ENCODE measurements around the gene KCNK6.

KCNK6 gene

DNA sequence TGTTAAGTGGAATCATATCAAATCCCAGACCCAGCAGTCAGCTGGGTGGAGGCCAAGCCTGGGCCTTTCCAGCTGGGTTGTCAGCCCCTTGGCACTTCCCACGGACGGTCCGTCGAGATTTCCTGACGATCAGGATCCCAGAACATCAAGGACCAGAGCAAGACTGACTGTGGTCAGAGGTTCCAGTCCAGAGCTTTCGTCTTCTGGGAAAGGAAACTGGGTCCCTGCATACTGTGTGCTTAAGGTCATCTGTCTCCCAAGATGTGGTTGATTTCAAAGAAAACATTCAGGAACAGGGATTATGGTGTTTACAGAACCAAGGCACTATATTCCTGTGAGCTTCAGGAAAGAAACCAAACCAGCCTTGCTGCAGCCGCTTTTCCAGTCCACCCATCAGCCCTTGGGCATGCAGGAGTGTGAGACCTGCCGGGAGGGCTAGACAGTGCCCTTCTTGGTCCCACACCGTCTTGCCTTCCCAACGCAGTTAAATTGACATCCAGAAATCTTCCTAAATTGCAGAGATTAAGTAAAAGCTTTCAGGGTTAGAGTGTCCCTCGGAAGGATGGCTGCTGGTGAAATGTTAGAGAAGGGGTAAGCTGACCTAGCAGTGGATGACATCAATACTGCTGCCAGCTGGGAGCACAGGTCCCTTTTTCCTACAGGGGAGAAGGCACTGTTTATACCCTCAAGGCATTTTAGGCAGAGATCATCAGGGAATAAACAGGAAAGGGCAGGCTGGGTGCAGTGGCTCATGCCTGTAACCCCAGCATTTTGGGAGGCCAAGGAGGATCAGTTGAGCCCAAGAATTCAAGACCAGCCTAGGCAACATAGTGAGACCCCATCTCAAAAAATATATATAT, 20.6 kb upstream of the KCNK6 start:
- no peak for DNase-seq

DNA sequence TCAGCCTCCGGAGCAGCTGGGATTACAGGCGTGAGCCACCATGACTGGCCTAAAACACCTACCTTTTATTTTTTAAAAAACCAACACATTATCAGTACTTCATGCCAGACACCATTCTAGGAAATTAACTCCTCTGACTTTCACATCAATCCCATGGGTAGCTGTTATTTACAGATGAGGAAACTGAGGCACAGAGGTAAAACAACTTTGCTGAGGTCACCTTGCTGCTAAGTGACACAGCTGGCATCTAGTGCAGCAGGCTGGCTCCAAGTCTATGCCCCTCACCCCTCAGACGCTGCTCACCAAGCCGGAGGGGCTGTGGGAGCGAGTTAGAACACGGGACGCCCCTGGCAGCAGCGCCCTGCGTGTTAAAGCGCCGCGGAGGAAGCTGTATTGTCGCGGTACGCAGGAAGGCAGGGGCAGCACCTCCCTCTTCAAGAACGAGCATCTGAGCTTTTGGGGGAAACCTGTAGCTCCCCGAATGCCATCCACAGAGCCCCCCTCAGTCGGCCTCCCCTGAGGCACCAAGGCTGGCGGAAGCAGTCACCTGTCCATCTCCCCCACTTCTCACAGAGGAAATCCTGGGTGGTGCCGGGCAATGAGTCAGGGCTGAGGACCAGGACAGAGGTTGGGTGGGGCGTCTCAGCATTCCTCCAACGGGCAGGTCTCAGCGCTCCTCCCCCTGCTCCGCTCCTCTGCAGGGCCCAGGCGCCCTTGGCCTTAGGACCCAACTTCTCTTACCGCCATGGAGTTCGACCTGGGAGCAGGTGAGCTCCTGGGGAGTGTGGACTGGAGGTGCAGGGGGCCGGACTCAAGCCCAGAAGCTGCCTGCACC, 15.9 kb upstream of the KCNK6 start, which contains the start of gene C19orf33:
C19orf33 (plus strand) TSS at position 735 of the 835 bp plus-strand sequence; CDS start at position 746, 11 bp downstream.
- peak; percentile 67 to 82 for DNase-seq

DNA sequence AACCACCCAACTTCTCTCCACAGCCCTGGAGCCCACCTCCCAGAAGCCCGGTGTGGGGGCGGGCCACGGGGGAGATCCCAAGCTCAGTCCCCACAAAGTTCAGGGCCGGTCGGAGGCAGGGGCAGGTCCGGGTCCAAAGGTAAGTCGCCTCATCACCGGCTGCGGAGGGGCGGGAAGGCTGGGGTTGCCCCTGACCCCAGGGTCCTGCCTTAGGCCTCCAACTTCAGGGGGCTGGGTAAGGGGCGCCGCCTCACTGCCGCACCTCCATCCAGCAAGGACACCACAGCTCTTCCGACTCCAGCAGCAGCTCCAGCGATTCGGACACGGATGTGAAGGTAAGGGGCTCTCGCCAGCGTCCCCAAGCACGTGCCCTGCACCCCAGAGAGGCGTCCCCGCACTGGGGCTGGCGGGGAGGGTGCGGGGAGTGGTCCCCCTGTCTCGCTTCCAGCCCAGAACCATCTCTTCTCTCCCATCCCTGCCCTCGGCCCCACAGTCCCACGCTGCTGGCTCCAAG, 15.2 kb upstream of the KCNK6 start:
- DNase-seq = no peak

DNA sequence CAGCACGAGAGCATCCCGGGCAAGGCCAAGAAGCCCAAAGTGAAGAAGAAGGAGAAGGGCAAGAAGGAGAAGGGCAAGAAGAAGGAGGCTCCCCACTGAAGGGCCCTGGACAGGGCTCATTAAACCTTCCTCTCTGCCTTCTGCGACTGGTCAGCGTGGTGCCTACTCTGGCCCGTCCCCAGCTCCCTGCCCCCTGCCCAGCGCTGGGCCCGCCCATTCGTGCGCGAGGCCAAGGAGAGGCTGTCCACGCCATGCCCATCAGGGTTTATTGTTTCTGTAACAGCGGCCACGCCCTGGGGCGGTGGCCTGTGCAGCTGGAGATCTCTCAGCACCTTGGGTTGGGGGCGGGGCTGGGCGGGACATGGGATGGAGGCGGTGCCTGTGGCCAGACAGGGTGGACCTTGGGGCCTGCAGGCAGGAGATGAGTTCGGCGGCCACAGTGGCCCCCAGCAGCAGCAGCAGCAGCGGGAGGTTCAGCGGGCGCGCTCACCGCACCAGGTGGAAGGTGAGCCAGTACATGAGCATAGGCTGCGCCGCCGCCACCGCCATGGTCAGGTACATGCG, 14.7 kb upstream of the KCNK6 start:
- DNase-seq = peak; percentile 79 to 88

DNA sequence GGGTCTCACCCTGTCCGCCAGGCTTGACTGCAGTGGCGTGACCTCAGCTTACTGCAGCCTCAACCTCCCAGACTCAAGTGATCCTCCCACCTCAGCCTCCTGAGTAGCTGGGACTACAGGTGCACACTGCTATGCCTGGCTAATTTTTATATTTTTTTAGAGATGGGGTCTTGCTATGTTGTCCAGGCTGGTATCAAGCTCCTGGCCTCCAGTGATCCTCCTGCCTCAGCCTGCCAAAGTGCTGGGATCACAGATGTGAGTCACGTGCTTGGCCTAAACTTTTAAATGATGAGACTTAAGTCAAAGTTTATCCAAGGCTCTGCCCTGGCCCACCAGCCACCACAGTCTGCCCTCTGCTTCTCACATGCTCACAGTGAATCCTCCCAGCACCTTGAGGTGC, 13.4 kb upstream of the KCNK6 start:
- DNase-seq = no peak

DNA sequence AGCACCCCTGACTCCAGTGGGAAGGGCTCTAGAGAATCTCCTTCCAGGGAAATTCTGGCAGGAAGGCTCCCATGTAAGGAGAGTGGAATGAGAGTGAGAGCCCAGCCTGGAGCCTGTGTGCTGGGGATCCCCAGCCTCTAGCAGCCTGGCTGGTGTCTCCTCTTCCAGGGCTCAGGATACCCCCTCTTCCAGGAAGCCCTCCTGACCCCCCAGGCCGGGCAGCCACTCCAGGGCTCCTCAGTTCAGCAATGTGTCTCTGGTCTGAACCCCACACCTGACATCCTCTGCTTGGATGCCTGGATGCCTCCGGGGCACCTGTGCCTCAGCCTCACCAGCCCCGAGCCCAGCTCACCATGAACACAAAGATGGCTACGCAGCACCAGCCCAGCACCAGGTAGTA, 12.6 kb upstream of the KCNK6 start:
- DNase-seq = no peak

DNA sequence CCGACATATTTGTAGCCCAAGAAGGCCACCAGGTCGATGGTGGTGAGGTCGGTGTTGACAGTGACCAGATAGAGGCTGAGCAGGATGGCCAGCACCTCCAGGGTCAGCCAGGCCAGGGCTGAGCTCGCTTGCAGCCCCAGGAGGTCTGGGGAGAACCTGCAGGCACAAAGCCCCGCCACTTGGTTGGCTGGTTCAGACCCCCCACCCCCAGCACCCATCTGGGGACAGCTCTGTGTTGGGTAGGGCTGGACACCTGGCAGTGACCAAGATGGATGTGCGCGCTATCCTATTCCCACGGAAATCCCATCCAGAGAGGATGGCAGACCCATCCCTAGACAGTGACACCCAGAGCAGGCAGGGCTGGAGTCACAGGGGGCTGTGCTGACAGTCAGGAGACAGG, 12.0 kb upstream of the KCNK6 start:
- DNase-seq = no peak

DNA sequence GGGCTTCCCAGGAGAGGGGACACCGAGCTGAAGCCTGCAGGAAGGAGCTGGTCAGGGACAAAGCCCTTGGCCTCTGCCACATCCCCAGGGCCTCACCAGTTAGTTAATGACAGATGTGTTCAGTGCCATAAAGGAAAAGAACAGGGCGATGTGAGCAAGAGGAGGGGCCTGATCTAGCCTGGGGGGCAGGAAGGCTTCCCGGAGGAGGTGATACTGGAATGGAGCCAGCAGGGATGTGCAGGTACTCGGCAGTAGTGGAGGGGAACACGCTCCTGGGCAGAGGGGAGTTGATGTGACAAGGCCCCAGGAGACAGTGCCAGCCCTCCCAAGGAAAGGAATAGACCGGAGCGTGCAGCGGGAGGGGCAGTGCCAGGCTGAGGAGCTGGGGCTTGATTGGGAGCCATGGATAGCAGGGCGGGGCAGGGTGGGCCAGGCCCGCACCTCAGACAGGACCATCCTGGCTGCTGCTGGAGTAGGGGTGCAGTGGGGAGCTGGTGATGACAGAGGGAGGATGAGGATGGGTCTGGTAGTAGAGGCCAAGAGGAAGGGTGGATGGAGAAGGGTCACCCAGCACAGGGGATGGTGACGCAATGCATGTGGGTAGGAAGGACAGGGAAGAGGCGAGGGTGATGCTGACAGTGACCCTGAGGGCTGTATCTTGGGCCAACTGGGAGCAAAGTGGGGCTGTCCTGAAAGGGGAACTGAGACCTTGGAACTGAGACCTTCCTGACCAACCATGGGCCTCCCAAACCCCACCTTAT, 11.5 kb upstream of the KCNK6 start:
- no peak for DNase-seq

DNA sequence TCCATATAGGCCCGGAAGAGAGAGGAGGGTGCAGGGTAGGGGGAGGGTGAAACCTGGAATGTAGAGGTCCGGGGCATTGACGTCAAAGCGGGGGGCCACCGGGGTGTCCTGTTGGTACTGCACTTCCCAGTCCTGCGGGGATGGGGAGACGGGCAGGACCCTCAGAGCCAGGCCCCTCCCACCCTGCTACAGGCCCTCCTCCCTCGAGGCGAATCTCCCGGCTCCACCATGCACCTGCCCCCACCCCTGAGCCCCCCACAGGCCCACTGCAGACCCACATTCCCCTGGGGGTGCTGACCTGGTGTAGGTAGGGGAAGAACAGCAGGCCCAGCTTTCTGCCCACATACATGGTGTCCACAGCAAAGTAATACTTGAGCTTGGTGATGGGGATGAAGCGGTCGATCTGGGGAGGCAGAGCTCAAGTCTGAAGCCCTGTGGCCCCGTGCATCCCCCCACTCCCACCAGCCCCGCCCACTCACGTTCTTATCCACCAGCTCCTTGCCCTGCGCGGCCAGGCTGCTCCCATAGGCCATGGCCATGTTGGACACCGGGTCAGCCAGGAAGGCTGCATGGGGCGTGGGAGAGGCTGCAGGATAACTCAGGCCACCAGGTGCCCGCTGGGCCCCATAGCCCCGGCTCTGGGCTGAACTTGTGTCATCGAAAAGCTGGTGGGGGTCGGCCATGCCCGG, 10.6 kb upstream of the KCNK6 start:
- DNase-seq = no peak

DNA sequence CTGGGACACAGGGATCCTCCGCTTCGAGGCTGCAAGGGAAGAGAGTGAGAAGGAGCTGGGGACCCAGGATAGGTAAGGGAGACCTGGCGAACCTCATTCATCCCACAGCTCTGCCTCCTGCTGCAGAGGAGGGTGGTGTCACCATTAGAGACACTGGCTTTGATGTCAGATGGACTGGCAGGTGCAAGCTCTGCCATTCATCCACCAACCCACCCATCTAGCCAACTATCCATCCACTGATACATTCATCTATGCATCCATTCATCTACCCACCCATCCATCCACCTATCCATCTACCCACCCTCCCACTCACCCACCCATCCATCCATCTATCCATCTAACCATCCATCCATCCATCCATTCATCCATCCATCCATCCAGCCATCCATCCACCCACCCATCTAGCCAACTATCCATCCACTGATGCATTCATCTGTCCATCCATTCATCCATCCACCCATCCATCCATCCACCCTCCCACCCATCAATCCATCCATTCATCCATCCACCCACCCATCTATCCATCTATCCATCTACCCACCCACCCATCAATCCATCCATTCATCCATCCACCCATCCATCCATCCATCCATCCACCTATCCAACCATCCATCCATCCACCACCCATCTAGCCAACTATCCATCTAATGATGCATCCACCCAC, 9.9 kb upstream of the KCNK6 start:
- no peak for DNase-seq

DNA sequence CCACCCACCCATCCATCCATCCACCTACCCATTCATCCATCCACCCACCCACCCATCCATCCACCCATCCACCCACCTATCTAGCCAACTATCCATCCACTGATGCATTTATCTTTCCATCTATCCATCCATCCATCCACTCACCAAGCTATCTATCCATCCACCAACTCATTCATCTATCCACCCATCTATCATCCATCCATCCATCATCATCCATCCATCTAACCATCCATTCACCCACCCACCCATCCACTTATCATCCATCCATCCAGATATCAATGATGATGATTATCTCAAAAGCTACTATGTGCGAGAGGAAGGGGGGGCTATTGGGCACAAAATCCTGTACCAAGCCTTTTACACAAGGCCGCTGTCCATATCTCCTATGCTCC, 9.4 kb upstream of the KCNK6 start:
- no peak for DNase-seq

DNA sequence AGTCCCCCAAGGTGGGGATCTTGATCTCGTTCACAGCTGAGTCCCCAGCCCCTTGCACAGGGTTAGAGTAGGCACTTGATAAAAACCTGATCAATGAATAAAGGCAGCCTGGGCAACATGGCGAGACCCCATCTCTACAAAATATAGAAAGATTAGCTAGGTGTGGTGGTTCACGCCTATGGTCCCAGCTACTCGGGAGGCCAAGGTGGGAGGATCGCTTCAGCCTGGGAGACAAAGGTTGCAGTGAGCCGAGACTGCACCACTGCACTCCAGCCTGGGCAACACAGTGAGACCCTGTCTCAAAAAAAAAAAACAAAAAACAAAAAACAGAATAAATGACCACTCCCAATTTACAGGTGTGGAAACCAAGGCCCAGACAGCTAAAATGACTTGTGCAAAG, 8.7 kb upstream of the KCNK6 start:
- no peak for DNase-seq

DNA sequence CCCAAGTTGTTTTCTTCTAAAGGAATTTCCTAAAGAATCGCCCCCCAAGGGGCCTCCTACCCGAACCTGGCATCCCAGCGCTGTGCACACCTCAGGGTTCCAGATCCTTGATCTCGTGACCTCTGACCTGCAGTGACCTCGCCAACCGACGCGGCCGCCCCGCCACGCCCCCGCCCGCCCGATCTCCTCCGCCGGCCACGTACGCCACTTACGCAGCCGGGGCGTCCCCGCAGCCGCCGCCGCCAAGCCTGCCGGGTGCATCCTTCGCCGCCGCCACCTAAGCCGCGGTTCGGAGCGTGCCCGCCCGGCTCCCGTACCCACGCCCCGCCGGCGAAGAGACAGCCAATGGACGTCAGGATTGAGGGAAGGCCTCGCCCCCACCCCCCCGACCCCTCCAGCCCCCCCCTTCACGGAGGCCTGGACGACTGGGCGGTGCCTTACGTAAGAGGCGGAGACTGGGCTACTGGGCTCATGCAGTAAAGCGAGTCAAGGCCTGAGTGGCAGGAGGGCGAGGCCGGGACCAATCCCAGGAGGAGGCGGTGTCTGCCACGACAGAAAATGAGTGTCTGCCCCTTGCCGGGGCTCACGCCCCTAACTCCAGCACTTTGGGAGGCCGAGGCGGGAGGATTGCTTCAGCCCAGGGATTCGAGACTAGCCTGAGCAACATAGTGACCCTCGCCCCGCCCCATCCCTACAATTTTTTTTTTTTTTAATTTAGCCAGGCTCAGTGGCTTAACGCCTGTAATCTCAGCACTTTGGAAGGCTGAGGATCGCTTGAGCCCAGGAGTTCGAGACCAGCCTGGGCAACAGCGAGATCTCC, 3.8 kb upstream of the KCNK6 start, which contains the start of gene YIF1B:
YIF1B (minus strand) TSS at position 291 of the 820 bp plus-strand sequence; CDS start at position 261, 30 bp downstream.
- peak; percentile 93 to 94 for DNase-seq

DNA sequence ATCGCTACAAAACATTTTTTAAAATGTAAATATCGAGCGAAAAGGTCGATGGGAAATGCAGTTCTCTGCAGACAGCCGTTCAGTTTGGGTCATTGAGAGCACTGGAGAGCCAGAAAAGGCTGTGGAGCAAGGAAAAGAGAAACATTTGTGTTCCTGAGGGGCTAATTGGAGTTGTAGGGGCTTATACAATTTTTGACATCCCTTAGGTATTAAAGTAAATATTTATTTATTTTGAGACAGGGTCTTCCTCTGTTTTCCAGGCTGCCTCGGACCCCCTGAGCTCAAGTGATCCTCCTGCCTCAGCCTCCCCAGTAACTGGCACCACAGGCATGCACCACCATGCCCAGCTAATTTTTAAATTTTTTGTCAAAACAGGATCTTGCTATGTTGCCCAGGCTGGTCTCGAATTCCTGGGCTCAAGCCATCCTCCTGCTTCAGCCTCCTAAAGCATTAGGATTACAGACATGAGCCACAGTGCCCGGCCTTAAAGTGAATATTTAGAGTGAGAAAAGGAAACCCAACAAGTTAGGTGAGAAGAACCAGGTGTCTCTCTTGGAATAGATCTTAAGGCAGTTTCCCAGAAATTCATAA, 3.1 kb upstream of the KCNK6 start:
- no peak for DNase-seq

DNA sequence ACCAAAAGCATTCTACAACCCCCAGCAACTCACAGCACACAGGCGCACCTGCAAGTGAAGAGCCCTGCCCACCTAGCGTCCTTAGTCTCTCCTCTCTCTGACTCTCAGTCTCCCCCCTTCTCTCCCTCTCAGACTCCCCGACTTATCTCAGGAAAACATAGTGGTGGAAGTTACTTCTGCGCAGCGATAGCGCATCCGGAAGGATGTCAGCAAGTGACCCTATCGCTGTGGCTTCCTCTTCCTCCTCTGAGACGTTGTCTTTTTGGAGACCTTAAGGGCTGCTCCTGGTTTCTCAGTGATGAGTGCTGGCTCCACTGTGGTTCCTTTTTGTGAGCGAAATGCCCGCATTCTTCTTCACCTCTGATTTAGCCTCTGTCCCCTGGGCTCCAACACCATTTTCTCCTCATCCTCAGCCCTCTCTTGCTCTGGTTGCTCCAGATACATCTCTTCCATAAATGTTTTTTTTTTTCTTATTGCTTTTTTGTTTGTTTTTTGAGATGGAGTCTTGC, 2.5 kb upstream of the KCNK6 start:
- DNase-seq = no peak

DNA sequence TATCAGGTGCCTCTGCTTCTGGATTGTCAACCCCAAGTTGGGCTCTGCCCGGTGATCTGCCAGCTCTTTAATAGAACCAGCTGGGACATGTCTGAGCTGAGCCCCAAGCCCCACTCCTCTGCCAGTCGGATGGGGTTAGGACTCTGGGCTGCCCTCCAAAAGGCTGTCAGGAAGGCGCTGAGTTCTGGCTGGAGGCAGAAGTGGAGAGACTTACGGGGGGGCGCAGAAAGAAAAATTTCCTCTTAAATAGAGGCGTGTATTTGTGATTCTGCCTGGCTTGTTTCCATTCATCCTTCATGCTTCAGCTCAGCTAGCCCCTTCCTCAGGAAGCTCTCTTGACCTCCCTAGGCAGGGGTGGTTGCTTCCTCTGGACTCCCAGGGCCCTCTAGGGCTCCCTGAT, 985 bp upstream of the KCNK6 start:
- no peak for DNase-seq

DNA sequence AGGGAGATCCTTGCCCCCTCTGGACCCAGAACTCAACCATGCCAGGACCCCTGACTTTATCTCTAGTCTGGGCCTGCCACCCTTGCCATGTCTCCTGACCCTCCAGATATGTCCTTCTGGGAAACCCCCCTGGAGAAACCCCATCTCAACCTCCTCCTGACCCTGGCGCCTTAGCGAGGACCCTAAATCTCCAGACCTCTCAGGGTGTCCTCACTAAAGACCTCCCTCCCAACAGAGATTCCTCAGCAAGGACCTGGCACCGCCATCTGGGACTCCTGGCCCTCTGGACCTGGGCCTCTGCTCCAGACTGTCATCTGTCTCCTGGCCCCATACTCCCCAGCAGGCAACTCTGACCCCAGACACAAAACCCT, 1.3 kb downstream of the KCNK6 start:
- no peak for DNase-seq

DNA sequence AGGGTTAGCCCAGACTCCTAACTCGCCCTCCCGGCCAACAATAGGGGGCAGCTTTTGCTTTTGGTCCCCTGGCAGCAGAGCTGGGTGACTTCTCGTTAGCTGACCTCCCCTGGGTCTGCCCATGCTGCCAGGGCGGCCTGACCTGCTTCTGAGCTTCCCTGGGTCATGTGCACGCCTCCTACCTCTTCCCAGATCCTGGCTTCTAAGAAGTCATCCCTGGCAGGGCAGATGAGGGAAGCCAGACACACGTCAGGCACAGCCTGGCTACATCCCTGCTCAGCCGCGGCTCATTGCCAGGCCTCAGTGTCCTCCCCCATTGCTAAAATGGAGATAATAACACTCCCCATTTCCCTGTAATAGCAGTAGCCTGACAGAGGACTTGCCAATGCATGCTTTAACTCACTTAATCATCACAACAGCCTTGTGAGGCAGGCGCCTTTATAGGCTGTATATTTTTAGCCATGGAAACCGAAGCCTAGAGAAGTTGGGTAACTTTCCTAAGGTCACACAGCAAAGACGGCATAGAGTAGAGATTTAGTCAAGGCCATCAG, 2.1 kb downstream of the KCNK6 start:
- DNase-seq = no peak

DNA sequence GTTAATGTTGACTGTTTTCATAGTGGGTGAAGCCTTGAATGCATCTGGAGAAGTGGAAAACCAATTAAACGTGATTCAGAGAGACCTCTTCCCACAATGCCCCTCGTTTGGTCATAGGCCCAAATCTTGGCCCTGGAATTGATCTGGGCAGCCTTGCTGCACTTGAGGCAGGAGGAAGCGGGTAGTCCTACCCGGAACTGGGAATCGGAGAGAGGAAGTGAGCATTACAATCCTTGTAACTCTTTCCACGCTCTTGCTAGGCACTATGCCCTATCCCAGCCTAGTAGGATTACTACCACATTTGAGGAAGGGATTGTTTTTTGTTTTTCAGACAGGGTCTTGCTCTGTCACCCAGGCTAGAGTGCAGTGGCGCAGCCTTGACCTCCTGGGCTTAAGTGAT, 3.6 kb downstream of the KCNK6 start:
- no peak for DNase-seq

DNA sequence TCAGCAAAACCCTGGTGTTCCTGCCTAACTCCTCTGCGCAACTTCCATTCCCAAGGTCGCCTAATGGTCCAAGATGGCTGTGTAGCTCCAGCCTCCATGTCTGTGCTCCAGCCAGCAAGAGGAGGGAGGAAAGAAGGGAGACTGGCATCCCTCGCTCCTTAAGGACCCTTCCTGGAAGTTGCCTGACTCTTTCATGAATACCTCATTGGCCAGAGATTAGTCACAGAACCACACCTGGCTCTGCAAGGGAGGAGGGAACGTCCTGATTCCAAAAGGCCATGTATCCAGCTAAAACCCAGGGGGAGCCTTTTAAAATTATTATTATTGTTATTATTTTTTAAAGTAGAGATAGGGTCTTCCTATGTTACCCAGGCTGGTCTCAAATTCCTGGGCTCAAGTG, 4.8 kb downstream of the KCNK6 start:
- no peak for DNase-seq
